M059J (cell line): Measurements from ENCODE around the gene LYSMD3. TPM values are rescaled to one million over a fixed set of nuclear protein-coding genes. Genes with fewer than 3 reads are reported as not detected.

Source experiments
- DNase-seq: peaks from one replicate; pipeline ENCODE4 v3.0.0-alpha.2; 2012; ENCODE audit warnings: low read depth
- total RNA-seq: library from RNA; depleted of rRNA; stranded (reverse); fragments of >200 nt; shearing (Covaris generic); gene quantifications from 2 replicates; pipeline ENCODE4 v1.2.3, GENCODE V29; 2014; rRNA removed

LYSMD3 gene
- total RNA-seq, 1 experiment from 2014 or later, result 18.1 TPM

DNA sequence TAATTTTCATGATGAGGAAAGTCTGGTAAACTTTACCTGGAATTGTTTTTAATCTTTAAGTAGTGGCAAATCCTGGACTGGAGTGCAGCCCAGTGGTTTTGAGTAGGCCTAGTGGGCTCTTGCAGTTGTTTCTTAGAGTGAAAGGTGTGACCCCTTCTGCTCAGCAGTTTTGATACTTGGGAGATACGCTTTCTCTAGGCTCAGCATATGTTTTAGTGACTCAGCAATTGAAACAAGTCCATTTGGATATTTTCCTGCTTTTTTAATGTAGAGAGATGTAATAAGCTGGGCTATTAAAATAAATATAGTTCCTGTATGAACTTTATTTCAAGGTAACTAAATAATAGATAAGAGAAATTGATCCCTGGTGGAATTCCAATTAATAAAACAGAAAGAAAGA, 48.7 kb downstream of the LYSMD3 start:
- no peak for DNase-seq

DNA sequence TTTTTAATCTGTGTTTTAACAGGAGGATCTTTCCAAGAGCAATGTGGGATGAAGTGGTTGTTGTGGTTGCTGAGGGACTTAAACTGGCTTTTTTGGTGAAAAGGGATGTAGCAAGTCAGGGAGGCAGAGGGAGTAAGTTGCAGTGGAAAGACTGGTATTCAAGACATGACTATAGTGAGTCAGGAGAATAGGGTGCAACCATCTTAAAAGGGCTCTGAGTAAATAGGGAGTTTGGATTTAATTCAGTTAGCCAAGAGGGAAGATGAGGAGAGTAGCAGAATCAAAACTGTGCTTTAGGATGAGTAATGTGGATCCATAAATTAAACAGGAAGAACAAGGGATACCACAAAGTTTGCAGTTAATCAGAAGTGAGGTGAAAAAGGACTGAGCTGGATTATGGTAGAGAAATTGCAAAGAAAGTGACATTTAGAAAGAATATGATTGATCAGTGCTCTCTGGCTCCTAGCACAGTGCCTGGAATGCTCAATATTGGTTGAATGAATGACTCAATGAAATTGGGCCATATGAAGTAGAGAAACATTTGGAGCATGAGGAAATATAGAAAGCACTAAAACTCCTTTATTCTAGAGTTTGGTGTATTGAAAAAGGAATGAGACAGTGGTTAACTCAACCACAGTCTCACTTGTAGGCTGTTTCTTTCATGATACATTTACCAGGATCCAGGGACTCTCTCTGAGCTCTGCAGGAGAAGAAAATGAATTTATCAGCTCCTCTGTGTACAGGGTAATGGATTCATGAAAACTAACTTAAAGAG, 49.6 kb downstream of the LYSMD3 start:
- peak; percentile 9 for DNase-seq

DNA sequence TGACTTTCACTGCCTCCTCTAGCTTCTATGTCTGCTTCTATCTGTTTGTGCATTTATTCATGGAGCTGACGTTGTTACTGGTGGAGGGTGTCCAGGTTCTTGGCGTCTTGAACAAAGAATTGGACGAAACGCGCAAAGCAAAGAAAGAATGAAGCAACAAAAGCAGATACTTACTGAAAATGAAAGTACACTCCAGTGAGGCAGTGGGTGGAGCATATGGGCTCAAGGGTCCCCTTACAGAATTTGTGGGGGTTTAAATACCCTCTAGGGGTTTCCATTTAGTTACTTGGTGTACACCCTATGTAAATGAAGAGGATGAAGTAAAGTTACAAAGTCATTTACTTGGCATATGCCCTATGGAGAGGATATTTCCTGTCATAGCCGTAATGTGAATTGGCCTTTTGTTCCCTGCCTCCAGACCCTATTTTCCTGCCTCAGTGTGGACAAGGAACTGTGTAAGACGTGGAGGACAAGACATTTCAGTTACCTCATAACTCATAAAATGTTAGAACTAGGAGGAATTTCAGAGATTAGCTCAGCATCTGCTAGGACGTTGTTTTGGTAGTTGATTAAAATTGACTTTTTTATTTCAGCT, 51.7 kb downstream of the LYSMD3 start:
- no peak for DNase-seq

DNA sequence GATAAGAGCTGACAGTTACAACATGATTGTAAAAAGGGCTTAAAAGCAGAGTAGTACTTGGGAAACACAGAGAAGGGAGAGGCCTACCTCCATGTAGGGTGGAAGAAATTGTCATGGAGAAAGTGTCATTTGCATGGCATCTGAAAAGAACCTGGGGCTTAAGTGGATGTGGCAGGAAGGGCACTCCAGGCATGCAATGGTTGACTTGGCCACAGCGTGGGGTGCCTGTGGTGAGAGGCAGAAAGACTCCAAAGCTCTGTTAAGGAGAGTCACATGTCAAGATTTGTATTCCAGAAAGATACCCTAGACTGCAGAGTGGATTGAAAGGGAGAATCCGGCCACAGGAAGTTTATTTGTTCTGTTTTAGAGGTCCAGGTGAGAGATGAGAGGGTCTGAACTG, 52.3 kb downstream of the LYSMD3 start:
- peak; percentile 55 for DNase-seq

DNA sequence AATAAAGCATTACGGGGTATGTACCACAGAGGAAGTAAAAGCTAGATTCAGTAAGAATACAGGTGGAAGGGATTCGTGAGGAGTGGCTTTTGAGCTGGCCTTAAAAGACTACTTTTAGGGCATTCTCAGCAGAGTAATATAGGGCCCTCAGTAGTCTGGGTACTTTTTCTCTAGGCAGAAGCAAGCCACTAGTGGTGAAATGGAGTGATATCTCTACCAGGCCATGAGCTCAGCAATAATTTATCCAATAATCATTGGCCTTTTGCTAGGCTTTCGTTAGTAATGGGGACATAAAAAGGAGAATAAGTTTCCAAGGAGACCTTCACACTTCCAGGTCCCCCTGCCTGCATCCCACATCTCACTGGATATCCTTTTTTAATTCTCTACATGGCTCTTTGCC, 53.0 kb downstream of the LYSMD3 start:
- no peak for DNase-seq

DNA sequence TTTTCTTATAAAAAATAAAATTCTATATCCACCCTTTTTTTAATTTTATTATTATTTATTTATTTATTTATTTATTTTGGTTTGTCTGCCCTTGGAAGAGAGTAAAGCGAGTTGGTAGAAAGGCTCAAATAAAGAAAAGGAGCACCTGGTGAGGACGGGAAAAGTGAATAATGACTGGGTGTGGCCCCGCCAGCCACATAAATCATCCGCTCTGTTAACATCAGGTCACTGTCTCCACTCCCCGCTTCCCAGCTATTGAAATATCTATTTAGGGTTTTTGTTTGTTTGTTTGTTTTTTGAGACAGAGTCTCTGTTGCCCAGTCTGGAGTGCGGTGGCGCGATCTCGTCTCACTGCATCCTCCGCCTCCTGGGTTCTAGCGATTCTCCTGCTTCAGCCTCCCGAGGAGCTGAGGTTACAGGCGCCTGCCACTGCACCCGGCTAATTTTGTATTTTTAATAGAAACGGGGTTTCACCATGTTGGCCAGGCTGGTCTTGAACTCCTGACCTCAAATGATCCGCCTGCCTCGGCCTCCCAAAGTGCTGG, 53.9 kb downstream of the LYSMD3 start:
- no peak for DNase-seq

DNA sequence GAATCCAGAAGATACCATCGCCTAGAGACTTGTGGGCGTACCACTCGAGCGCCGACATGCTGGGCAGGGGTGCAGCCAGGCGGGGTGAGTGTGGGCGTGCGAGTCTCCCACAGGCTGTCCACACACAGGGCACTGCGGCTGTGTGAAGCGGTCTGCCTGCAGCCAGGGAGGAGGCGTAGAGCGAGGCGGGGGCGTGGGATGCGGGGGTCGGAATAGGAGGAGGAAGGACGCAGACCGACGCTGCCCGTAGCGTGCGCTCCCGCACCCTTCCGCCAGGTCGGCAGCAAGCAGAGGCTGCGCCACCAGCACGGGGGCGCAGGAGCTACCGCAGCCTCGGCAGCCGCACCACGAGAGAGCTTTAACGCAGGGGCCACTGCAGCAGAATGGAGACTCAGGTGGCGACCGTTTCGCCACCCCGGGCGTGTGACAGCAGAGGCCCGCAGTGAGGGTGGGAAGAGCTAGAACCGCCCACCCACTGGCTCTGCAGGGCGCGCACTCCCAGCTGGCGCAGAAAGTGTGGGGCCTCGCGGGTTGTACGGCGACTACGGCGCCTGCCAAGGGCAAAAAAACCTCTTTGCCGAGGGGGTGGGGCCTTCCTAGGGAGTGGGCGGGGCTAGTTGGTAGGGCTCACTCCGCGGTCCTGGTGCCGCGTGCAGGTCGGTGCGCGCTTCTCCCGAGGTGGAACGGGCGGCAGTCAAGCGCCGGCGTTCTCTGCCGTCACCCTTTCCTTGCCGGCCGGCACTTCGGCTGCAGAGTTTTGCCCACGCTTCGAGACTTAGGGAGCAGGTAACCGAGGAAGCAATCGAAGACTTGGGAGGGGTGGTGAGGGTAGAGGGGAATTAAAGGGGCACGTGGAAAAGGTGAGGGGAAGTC, 54.9 kb downstream of the LYSMD3 start, which contains the start of the genes MBLAC2 and POLR3G:
TSS of gene MBLAC2 (minus strand) at position 537 of the 873 bp plus-strand sequence. CDS start at position 58, 479 bp downstream.
TSS of gene POLR3G (plus strand) at position 630 of the 873 bp plus-strand sequence. CDS start 10,704 bp downstream, outside the sequence.
- DNase-seq, result peak; percentile 85

DNA sequence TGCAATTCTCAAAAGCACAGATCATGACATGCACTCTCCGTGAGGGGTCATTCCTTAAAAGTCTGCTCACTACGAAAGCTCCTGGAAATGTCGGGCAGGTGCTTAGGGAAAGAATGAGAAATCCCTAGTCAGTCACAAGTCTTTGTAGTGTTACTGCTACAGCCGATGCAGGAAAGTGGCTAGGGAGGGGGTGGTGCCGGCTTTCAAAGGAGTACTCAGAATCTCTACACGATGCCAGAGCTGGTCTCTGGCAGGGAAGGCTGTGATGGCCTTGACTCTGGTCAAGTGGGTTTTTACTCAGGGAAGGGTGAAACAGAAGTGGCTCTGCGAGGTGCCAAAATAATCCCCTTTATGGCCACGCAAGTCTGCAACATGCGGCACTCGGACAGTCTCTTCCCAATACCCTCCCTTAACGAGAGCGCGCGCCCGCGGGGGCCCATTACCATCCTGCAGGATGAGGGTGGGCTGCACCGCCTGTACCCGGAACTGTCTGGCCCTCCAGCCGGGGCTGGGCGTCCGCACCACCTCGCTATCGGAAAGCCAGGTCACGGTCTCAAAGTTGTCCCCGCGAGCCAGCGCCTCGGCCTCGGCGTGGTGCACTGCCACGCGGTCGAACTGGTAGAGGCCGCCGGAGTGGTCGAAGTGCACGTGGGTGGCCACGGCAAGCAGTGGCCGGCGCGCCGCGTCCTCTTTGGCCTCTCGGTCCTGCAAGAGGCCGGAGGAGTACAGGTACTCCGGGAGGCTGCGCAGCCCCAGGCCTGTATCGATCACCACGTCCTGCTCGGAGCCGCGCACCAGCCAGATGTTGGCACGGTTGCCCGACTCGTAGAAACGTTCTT, 55.8 kb downstream of the LYSMD3 start:
- peak; percentile 29 for DNase-seq

DNA sequence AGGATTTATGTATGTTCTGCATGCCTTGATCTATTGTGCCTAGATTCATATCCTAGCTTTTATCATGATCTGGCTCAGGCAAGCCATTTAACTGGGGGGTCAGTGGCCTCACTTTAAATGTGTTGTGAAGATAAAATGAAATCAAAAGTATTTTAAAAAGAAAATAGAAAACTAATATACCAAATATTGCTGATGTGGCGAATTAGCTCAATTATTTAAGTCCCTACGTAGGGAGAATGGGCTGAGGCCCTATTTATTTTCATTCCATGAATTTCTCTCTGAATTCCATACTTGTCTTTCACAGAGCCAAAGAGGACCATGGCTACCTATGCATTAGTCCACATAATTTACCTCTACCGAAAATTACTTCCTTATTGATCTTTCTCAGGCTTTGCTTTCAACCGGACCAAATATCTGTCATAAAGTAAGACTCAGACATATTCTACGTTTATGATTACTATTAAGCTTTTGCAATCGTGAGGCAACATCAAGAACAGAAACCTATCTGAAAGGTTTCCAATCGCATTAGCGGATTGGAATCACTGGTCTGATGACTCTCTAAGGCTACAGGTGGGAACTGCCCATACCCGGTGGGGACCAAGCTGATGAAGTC, 56.5 kb downstream of the LYSMD3 start:
- no peak for DNase-seq

Other genes with a start within 250 kb of the LYSMD3 start
- gene CETN3, start 119.8 kb downstream of the LYSMD3 start, total RNA-seq, result 17.7 and 33.2 TPM in 2 replicates
- 2.5 and 2.6 TPM in 2 replicates for gene MBLAC2, start 54.8 kb downstream of the LYSMD3 start, total RNA-seq
- gene POLR3G, start 54.7 kb downstream of the LYSMD3 start, total RNA-seq, result 7.6 and 11.5 TPM in 2 replicates
- gene ADGRV1, start 29.2 kb upstream of the LYSMD3 start, total RNA-seq, result 0.12 and 0.47 TPM in 2 replicates